HuH-7 (cell line): ENCODE results near the gene PLPP3.

ENCODE experiments used
- DNase-seq: peaks from one replicate; pipeline ENCODE4 v3.0.0; 2011; ENCODE audit warnings: low spot score

PLPP3 gene

GRCh38 chr1:56522680-56523079 lies 56.7 kb downstream of the PLPP3 start:
- DNase-seq, result no peak

DNA sequence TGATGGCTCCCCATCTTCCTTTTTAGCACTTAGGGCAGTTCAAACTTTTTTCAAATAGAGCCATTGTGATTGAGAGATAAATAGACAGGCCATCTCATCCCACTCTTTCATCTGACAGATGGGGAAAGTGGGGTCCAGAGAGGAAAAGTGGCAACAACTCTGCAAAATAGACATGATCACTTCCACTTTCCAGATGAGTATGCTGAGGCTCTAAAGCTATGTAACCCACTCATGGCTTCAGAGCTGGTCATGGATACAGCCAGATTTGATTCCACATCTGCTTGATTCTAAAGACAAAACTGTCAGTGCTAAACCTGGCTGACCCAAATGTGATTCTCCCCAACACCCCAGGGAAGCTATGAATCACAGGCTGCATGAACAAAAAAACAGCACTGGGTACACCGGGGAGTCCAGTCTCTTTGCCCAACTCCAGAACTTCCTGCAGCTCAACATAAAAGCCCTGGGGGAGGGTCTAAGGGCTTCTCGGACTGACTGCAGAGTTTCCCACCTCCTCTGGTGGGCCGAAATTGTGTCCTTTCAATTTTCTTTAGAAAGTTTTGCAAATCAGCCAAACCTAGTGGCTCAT lies 59.3 kb downstream of the PLPP3 start:
- DNase-seq, result no peak

DNA sequence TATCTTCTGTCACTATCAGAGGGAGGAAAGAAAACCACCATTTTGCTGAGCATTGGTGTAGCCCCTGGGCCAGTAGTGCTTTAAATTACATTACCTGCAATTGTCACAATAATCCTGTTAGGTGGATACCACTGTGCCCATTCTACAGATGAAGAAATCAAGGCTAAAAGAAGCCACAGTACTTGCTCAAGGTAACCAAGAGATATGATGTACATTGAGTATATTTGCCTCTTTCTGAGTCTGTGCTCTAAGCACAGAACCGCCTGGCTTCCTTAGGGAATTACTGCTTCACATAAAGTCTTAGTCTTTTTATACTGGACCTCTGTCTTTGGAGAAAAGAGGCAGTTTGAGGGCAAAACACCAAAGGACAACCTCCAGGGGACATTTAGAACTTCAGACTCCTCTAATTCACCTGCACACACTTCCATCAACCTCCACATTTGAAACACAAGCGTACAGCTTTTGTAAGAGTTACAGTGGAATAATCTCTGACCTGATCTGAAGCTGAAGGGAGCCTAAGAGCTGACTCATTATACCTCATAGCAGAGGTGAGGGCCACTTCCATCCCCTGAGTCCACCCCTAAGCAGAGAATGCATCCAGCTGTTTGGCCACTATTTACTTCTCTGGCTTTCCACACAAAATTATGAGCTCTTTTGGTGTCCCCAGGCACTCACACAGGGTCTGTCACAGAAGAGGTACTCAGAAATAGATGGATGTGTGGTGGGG lies 61.8 kb downstream of the PLPP3 start:
- no peak for DNase-seq

DNA sequence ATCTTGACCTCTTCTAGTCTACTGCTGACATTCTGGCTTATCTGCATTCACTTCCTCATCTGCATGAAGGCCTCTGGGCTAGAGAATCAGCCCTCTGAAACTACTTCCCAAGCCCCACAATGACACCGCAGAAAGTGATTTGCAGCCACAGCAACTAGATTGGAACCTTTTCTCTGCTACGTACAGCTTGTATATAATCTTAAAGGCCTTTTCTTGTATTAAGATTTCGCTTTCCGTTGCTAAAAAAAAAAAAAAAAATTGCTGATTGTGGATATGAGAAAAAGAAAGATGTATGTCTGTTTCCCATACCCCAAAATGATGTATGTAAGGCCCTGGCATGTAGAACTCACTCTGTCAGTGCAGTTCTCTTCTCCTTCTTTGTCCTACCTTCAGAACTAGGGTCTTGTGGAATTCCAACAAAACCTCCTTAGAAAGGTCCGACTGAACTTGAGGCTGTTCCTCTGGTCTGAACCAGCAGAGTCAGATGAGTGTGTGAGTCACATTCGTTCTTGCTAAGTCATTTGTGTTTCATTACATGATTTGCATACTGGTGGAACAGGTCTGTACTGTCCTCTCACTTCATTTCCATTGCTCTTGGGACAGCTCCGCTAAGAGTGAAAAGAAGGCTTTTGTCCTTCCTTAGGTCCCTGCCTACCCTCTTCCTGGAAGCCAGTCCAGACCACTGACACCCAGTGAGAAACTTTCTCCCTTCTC lies 62.7 kb downstream of the PLPP3 start:
- no peak for DNase-seq

DNA sequence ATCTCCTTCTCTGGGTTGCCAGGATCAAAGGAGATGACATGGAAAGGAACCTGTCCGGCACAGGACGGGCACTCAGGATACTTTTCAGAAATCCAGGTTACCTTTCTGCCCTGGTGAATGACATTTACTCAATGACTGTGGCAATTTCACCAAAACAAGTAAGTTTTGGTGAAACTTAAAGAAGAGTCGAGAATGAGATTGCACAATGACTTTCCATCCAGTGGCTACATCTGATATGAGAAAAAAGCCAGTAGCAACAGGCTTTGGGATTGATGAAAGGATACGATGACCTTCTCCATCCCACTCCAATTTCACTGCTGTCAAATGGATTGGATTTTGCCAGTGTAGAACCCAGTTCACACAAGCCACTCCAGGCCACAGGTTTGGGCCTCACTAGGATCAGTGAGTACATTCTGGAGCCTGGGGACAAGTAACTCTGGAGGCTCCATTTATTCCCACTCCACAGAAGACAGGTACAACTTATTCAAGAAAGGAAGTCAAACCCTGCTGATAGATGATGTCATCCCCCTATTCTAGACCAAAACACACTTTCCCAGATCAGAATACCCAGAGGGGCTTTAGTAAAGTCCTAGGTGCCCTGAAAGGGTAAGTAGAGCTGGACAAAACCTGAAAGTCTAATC lies 63.3 kb downstream of the PLPP3 start:
- DNase-seq, result no peak

DNA sequence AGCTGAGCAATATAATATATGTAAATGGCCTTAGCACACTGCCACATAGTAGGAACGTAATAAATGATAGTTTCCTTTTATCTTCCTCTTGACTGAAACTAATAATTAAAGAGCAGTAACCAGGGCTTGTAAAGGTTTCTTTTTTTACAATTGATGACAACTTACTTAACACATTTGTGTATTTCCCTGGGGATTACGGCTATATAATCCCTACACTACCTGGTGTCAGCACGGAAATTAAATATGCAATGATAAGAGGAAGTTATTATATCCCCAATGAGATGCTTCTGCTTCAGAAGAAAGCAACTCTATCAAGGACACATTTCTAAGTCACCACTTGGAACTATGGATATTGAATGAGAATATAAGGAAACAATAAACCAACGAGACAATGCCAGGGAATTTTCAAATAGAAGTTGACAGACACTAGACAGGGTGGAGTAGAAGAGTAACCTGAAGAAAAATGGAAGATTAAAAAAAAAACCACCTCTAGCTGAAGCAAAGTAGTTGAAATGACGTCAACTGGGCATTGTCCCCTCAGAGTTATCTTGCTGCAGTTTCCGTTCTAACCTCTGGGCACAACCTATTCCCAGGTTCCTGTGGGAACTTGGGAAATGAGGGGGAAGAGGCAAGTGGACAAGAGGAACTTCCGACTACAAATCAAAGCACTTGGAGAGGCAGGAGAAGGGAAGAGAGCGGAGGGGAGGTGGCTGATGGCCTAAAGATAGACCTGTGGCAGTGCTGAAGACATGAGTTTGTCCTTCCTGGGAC lies 66.5 kb downstream of the PLPP3 start:
- DNase-seq, result no peak

GRCh38 chr1:56511766-56512165 lies 67.6 kb downstream of the PLPP3 start:
- no peak for DNase-seq

- DNase-seq, result no peak
These were observed 68.0 kb downstream of the PLPP3 start for GRCh38 chr1:56511364-56511763.

- DNase-seq, result no peak
These were observed 68.7 kb downstream of the PLPP3 start for GRCh38 chr1:56510642-56511021.

DNA sequence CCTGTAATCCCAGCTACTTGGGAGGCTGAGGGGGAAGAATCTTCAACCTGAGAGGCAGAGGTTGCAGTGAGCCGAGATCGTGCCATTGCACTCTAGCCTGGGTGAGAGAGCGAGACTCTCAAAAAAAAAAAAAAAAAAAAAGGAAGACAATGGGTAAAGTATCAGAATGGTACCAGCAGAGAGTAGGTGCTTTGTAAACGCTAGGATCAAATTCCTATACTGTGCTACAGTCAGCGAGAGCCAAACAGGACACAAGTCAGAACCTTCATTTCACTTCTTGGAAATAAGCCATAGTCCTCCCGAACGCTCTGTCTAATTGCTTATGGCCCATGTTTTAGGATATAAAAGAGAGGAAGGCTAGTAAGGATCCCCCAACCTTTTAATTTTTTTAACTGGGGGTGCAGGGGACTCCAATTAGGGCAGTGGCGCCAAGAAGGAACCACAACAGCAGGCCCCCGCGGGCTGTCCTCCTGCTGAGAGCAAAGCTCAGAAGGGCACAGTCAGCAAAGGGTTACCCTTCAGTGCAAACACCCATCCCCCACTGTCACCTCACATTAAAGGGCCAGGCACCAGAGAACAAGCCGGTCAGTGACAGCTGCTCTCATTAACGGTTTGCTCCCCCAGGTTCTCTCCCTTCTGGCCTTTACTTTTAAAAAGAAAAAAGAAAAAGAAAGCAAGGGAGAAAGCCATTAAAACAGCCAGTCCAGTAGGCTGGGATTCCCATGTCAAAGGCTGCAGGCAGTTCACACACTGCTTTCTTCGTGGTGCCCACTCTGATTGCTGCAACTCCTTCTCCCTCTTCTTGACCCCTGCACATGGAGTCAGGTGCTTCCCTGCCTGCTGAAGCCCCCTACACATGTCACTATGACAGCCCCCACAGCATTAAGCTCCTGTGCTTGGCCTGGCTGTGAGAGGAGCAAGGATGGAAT lies 69.4 kb downstream of the PLPP3 start:
- peak; percentile 11 for DNase-seq

DNA sequence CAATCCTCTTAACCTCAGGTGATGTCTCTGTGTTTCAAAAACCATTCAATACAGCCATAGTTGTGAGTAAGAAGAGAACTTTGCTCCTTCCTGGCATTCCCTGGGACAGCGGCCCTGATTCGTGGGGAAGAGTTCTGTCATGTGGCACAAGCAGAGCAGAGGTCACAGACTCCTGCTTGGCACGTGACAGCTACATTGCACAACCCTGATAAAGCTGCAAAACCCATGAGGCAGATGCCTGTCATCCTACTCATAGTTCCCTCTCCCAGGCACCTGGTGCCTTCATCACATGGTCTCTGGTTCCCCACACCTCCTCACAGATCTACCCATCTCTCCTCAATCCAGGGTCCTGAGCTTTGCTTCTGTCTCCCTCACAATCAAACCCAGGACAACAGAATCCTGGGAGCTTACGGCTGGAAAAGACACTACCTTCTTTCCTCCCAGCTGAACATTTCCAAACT lies 70.8 kb downstream of the PLPP3 start:
- DNase-seq, result peak; percentile 61

DNA sequence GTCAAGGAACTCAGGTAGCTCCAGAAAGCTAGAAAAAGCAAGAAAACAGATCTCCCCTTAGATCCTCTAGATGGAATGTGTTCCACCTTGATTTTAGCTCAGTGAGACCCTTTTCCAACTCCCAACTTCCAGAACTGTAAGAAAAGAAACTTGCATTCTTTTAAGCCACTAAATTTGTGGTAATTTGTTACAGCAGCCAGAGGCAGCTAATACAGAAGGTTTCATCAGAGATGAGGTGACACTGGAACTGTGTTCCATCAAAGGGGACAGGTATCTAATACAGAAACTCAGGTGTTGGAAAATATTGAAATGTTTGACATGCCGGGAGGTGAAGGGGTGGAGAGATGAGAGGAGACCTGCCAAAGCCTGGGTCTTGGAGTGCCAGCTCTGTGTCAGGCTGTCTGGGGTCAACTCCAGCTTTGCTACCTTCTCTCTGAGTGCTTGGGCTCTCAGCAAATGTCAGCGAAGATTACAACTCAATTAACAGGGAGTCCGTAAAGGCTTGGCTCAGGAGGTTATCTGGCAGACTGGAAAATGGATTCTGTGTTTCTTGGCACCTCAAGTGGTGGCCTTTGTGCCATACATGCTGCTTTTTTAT lies 71.3 kb downstream of the PLPP3 start:
- no peak for DNase-seq

- no peak for DNase-seq
These were observed 72.3 kb downstream of the PLPP3 start for GRCh38 chr1:56506951-56507491.

- DNase-seq, result no peak
These were observed 73.3 kb downstream of the PLPP3 start for GRCh38 chr1:56505792-56506743.

GRCh38 chr1:56502700-56503245 lies 76.6 kb downstream of the PLPP3 start:
- DNase-seq, result no peak

DNA sequence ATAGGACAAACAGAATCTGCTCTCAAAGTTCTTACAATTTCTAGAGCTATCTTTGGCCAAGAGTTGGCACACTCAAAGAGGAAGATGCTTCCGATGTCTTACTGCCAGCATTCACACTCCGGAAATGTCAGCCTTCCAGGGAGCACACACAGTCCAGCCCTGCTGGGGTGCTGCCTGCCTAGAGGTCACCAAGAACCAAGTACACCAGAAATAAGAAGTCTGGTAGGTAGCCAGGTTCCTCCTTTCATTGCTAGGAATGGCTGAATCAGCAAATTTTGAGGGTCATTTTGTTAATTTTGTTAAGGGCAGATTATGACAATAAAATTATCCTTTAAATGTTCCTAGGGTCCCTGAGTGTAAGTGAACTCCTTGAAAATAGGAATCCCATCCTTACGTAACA lies 77.5 kb downstream of the PLPP3 start:
- no peak for DNase-seq

DNA sequence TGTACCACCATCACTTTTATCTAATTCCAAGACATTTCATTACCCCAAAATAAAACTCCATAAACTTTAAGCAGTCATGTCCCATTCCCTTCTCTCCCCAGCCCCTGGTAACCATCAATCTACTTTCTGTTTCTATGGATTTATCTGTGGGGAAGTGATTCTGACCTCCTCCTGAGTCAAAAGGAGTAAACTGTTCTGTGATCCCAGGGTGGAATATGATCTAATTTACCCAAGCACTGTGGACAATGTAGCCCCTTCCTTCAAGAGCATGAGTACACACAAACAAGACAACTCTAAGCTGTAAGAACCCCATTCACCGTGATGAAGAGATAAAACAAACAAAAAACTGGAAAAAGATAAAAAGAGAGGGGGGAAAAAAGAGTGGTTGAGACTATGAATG lies 77.9 kb downstream of the PLPP3 start:
- no peak for DNase-seq

DNA sequence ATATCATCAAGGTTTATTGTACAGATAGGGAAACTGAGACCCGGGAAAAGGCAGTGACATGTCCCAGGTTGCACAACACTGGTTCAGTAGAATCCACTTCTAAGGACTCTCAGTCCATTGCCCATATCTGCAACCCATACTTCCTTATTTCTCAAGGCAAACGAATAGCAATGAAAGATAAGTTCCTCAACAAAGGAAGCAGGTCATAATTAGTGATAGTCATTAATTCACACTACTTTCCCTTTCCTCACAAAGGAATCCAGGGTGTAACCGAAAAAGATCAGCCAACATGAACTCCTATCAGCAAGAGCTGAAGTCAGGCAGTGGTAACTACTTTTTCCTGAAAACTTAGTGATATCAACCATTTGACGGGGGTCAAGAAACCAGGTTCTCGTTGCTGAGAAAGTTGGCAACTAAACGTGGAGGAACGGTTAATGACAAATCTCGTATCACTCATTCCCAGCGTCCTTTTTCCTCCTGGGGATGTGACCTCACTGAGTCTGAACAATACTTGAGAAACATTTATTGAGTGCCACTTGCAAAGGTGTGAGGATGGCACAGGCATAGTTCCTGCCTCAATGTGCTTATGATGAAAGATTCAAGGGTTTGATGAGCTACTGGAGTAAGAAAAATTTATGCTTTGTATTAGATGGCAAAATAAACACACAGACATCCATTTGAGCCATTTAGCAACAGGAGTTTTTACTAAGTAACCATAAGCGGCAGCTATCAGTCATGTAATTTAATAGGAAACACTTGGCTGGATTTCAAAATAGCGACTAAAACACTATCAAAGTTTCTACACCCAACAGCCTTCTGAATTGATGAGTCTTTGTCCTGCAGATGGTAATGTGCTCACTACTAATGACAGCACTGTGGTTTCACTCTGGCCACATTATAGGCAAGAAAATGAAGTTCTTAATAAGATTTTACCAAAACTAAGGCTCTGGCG lies 82.3 kb downstream of the PLPP3 start:
- no peak for DNase-seq
